GM06990 (cell line): ENCODE data around the gene PRSS22.

Experiments
- DNase-seq: peaks from one replicate; pipeline ENCODE4 v3.0.0-alpha.2; 2011; ENCODE audit not compliant: insufficient read length; ENCODE audit errors: extremely low read depth
- H3K27me3 ChIP-seq: replicated peaks from 2 replicates; pipeline ENCODE4 v1.6.0; 2011; ENCODE audit warnings: low read length; ENCODE audit not compliant: control insufficient read depth, insufficient read depth
- H3K36me3 ChIP-seq: 2 replicates; pipeline ENCODE4 v1.5.1; 2011; ENCODE audit warnings: low read length; ENCODE audit not compliant: control insufficient read depth, insufficient read depth
- H3K4me3 ChIP-seq: replicated peaks from 2 replicates; pipeline ENCODE4 v1.5.1; 2011; ENCODE audit warnings: low read depth, mild to moderate bottlenecking, control low read depth, low read length
- TF ChIP-seq, protein P1 (sequence below): IDR thresholded peaks from 2 replicates; pipeline ENCODE4 v1.5.1; 2011; ENCODE audit warnings: low read length, control low read depth, mild to moderate bottlenecking, inconsistent platforms; ENCODE audit not compliant: insufficient read depth, poor library complexity, severe bottlenecking

The PRSS22 gene

DNA sequence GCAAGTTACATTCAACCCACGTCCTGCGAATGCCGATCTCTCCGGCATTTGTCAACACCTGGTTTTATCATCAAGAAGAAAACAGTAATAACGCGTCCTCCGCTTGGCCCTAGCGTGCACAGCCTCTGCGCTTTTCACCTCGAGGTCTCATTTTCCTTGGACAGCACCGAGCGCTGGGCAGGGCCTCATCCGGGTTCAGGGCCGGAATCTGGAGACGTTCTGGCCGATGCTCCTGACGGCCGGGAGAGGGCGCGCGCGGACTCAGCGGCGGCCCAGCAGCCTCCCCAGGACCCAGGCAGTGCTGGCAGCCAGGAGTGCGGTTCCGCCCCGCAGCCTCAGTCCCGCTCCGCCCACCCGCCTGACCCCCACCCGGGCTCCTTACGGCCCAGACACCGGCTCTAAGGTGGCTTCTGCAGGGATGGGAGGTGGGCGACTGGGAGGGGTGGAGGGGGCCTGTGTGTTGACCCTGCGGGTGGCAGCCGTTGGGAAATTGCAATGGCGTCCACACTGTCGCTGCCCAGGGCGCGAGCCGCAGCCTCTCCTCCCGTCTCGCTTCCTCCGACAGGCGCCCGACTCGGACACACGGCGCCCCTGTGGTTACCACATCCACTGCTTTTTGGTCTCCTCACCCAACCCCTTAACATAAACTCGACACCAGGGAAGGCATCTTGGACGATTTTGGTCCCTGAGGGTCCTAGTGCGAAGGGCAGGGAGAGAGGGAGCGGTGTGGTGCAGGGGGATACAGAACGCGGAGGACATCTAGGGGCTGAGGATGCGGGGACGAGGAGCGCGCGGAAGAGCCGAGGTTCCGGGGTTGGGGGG lies 46.3 kb upstream of the PRSS22 start:
- H3K27me3 ChIP-seq, result no peaks in the 10 kb centered on the region
- TF ChIP-seq, protein P1, sequence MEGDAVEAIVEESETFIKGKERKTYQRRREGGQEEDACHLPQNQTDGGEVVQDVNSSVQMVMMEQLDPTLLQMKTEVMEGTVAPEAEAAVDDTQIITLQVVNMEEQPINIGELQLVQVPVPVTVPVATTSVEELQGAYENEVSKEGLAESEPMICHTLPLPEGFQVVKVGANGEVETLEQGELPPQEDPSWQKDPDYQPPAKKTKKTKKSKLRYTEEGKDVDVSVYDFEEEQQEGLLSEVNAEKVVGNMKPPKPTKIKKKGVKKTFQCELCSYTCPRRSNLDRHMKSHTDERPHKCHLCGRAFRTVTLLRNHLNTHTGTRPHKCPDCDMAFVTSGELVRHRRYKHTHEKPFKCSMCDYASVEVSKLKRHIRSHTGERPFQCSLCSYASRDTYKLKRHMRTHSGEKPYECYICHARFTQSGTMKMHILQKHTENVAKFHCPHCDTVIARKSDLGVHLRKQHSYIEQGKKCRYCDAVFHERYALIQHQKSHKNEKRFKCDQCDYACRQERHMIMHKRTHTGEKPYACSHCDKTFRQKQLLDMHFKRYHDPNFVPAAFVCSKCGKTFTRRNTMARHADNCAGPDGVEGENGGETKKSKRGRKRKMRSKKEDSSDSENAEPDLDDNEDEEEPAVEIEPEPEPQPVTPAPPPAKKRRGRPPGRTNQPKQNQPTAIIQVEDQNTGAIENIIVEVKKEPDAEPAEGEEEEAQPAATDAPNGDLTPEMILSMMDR, result peak; percentile 94
- H3K4me3 ChIP-seq, result peak overlapping the region; percentile 86
- peak; percentile 85 for DNase-seq
- H3K36me3 ChIP-seq, result no peaks in the 10 kb centered on the region

DNA sequence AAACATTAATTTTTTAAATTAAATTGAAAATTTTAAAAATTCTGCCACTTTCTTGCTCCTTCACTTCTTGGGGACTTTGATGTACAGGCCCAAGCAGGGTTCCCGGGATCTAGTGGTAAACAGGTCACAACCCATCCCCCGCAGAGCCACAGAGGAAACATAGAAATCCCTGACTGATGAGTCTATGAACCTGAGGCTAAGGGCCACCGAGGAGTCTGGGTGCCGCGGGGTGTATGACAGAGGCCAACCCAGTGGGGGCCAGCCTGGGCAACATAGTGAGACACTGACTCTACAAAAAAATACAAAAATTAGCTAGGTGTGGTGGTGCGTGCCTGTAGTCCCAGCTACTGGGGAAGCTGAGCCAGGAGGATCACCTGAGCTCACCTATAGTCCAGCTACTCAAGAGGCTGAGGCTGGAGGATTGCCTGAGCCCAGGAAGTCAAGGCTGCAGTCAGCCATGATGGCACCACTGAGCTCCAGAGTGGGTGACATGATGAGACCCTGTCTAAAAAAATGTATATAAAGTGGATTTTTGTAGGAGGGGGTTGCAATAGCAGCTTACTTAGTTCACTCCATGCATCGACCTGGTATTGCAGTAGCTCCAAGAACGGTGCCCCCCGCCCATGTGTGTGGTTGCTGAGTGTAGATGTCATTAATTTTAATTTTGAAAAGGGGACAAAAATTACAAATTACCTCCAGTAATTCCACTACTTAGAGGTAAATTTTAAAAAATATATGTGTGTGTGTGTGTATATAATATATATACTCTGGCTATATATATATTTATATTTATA lies 44.6 kb upstream of the PRSS22 start:
- H3K36me3 ChIP-seq, result no peaks in the 10 kb centered on the region; the same call in 1 of the 2 replicates
- no peak overlapping the region for H3K4me3 ChIP-seq
- DNase-seq, result no peak
- H3K27me3 ChIP-seq, result no peaks in the 10 kb centered on the region
- TF ChIP-seq, protein P1, result no peak

DNA sequence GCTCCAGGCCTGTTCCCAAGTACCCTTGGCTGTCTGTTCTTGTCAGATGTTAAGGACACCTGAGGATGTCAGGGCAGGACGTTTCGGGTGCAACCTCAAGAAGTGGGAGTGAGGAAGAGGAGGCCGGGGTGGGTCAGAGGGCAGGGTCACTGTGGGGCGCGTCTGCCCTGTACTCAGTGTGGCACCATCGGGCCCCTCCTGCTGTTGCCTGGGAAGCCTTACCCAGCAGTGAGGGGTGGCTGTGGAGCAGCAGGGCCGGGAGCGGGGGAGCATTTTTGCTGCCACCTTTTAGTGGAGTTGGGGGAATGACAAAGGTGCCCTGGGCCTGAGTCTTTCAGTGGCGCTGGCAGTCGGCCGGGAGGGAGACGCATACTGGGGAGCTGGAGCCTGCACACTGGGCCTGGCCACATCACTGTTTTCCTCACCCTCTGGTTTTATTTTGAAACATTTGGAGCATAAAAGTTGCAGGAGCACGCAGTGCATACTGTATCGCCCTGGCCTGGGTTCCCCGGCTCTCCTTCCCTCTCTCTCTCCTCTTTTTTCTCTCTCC lies 42.6 kb upstream of the PRSS22 start:
- DNase-seq, result no peak
- no peaks in the 10 kb centered on the region for H3K27me3 ChIP-seq
- TF ChIP-seq, protein P1, result no peak
- peaks cover 2% of the 10 kb centered on the region for H3K36me3 ChIP-seq
- H3K4me3 ChIP-seq, result no peak overlapping the region

DNA sequence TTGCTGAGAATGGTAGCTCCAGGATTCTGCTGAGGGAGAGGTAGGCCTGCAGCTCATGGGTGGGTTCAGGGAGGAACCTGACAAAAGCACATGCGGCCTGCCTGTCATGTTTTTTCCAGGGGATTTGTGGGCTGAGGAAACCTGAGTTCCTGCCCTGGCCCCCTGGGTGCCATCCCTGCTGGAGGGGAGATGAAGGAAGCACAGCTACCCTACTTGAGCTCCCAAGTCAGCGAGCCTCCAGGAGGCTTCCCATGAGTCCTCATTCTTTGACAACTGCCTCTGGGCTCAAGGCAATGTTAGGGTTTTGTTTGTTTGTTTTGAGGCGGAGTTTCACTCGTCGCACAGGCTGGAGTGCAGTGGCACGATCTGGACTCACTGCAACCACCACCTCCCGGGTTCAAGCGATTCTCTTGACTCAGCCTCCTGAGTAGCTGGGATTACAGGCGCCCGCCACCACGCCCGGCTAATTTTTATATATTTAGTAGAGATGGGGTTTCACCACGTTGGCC lies 41.6 kb upstream of the PRSS22 start:
- Histone ChIP-seq H3K36me3 (peaks cover 2% of the 10 kb centered on the region), H3K27me3 (no peaks in the 10 kb centered on the region), H3K4me3 (no peak overlapping the region)
- DNase-seq, result no peak
- TF ChIP-seq, protein P1, result no peak

DNA sequence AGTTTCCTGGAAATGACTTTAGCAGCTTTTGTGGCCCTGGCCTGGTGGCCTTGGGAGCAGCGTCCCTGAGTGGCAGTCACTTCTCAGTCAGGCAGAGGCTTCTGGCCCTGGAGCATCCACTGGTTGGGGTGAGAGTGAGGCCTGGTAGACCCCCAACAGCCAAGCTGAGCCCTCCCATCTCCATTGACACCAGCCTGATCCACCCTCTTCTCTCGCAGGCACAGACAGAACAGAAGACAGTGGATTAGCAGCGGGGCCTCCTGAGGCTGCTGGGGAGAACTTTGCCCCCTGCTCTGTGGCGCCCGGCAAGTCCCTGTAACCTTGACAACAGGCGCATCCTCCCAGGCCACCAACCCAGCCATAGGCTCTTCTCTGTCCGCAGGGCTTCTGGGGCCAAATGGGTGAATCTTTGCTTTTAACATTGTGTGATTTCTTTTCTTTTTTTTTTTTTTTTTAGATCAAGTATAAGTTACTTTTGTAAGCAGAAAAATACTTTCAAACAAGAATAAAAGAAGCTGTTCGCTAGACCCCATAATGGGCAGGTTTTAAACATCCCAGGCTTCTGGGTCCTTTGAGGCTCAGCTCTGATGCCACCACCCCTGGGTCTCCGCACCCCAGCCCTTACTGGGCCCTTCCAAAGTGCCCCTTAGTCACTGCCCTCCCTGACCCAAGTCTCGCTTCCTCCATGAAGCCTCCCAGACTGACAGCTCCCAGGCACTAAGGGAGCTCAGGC lies 41.0 kb upstream of the PRSS22 start:
- TF ChIP-seq, protein P1, result no peak
- H3K36me3 ChIP-seq, result peaks cover 2% of the 10 kb centered on the region
- H3K4me3 ChIP-seq, result no peak overlapping the region
- no peak for DNase-seq
- H3K27me3 ChIP-seq, result no peaks in the 10 kb centered on the region
